HG03060 (cell line): ENCODE measurements around the gene PLEKHA7.
"Not testable (repeated sequence)": the region's sequence is repeated elsewhere in the genome, so short reads cannot be mapped to it uniquely, and the experiment has no call there.

Experiments used
- ATAC-seq: cut with Tn5 transposase; IDR thresholded peaks from one replicate; pipeline ENCODE4 v1.9.1; 2021; ENCODE audit warnings: low read depth, moderate number of reproducible peaks; ENCODE audit not compliant: unreplicated experiment

The PLEKHA7 gene

DNA sequence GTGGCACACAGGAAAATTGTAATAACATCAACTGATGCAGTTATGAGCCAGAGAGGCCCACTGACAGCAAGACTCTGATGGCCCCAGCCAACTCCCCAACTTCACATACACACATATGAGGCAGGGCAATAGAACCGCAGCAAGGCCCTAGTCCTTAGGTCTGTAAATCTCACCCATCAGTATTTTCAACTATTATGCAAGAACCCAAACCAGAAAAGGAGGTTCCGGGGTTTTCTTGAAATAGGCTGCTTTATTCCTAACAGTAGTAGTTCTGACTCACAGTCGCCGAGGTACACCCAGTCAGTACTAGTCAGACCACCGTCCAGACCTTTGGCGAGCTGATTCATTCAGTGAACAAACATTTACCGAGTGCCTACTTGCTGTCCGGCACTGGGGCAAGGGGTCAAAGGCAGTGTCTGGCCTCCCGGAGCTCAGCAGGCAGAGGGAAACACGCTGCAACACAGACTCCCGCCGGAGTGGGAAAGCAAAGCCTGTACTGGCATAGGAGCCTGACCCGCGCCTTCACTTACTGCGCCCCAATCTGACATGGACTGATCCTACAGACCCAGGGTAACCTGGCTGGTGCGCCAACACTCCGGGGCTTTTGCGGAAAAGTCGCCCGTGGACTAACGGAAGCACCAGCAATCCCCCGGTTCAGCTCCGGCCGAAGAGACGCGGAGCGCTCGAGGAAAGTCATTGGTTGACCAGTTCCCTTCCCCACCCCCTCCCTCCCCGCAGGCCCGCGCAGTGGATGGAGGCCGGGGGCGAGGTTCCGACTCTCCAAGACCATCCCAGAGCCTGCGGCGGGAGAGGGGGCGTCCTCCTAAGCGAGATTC, 1.3 kb downstream of the PLEKHA7 start:
- ATAC-seq, result no peak

DNA sequence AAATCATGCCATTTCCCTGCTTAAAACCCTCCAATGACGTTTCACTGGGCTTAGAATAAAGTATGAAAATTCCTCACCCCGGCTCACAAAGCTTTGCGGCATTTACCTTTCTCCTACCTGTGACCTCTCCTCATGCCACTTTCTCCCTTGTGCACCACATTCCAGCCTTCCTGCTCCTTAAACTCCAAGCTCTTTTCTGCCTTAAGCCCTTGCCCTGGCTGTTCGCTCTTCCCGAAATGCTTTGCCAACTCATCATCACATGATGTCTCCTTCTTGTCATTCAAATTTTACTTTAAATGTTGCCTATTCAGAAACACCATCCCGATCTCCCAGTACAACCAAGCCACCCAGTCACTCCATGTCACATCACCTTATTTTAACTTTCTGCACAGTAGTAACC, 2.0 kb downstream of the PLEKHA7 start:
- ATAC-seq, result no peak

DNA sequence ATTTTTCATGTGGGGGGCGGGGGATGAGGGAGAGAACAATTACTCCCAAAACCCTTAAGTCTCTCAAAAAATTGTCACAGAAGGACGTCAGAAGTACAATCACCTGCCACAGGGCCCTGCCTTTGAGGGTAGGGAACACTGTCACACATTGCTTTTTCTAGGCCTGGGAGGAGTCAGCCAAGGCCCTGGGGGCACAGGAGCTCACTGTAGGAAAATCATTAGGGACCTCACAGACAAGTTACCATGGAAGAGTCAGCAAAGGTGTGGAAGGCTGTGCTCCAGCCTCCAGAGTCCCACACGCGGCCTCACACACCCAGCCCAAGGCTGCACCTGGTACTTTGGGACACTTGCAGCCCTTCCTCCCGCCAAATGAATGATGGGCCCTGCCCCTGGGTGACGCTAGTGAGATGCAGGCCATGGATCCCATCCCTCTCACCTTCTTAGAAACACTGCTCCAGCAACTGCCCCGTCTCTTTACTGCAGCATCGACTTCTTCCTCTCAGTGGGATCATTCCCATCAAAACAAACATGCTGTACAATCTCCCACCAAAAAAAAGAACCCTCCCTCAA, 3.3 kb downstream of the PLEKHA7 start:
- no peak for ATAC-seq

DNA sequence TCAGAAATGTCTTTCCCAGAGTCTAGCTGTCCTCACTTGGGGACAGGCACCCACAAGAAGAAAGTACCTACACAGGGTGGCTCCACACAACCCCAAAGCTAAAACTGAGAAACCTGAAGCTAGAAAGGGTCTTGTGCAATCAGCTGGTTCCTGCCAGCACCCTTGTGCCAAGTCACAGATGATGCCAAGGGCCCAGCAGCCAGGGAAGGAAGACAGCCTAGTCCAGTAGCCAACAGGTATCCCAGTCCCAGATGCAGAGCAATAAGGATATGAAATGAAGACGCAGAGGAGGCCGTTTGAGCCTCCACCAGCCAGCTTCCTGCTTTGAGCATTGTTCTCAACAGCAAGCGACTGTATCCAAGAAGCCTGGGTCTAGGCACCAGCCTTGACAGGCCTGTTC, 6.1 kb downstream of the PLEKHA7 start:
- ATAC-seq, result no peak

DNA sequence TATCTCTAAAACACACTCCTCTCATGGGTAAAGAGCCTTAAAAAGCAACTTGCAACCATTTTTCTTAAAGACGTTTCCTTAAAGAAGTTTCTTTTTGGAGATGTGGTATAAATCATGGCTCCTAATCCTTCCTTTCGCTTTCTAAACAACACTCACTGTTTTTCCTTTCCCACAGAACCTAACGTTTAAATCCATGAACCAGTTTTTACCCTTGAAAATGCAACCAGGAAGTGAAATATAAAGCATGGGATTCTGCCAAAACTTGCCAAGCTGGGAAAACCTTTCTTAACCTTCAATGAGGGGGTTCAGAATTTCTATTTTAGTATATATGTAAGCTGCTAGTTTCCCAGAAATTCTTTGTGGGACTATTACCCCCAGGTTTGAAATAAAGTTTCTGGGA, 8.6 kb downstream of the PLEKHA7 start:
- ATAC-seq, result no peak

DNA sequence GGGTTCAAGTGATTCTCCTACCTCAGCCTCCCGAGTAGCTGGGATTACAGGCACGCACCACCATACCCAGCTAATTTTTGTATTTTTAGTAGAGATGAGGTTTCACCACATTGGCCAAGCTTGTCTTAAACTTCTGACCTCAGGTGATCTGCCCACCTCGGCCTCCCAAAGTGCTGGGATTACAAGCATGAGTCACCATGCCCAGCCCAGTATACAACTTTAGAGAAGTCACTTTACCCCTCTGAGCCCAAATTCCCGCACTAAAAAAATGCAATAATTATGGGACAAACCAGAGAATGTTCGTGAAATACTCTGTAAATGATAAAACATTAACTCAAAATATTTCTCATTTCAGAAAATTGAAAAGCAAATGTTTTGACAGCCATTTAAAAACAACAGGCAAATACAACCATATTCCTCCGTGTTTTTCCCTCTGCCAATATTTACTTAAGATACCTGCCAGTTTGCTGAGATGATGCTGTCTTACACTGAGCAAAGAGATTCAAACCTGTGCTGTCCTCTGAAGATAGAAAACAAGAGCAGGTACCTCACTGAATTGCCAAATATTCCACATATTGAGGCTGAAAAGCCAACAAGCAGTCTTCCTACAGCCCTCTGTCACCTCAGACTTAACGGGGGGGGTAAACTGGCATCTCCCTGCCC, 9.6 kb downstream of the PLEKHA7 start:
- ATAC-seq, result no peak

DNA sequence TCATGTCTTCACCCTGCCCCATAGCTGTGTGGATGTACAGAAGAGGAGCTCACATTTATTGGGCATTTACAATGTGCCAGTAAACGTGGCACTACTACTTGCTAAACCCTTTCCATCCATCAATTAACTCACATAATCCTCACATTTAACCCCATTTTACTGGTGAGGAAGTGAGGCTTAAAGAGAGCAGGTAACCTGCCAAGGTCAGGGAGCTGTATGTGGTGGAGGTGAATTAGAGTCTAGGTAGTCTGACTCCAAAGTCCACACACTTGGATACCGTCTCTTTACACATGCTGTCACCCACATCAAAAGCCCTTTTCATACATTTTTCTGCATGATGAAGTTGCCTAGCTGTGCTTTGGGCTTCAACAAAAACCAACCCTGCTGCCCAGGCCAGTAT, 10.8 kb downstream of the PLEKHA7 start:
- ATAC-seq, result no peak

DNA sequence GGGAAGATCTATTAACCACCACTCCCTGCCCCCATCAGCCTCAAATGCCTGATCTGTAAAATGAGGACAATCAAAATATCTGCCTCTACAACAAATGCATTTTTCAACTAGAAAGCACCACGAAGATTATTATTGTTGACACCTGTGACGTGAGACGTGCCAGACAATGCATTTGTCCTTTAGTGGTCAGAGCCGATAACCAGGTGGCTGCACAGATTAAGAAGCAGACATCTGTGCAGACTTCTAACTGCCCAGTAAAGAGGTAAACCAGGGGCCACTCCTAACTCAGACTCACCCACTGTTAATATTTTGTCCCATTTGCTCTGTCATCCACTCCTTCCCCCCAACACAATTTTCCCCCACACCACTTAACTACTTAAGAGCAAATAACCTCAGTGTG, 11.7 kb downstream of the PLEKHA7 start:
- ATAC-seq, result no peak

DNA sequence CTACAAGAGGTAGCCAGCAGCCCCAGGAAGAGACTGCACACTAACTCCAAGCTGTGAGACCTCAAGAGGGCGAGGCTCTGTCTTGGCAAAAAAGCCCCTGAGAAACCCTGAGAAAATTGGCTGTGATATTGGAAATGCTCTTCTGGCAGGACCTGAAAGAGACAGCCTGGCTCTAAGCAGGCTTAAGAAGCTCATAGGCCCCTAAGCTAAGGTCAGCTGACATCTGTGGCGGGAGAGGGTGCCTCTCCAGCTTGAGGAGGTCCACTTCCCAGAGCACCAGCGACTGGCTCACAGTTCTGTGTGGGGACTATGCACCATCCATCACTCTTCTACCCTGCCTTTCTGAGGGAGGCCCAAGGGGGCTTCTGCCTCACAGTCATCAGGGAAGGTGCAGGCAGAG, 12.4 kb downstream of the PLEKHA7 start:
- ATAC-seq, result no peak

DNA sequence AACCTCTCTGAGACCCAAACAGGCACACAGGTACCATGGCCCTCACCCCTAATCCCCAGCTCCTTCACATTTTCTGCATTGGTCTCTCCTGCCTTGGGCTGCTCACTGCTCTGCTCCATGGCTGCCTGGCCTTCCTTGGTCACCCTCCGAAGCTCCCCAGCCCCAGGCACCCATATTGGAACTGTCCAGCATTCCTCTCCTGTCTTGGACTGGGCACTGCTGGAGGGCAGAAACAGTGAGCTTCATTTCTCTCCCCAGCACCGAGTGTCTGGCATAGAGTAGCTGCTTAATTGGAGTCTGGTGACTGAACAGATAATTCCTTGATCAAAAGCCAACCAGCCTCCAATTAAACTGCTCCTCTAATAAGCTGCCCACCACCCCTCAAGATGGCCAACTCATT, 13.2 kb downstream of the PLEKHA7 start:
- ATAC-seq, result no peak

DNA sequence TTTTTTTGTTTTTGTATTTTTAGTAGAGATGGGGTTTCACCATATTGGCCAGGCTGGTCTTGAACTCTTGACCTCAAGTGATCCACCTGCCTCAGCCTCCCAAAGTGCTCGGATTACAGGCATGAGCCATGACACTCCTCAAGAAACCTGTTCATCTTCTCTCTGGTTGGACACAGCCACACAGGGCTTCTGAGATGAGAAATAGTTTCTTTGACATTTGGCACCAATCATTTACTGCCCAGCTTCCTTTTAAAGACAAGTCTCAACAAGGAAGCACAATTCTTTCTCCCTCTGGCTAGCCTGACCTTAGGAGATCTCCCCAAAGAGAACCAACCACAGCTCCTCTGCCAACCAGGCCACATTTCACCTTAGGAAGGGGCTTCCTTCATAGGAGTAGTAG, 14.0 kb downstream of the PLEKHA7 start:
- ATAC-seq, result not testable (repeated sequence)

DNA sequence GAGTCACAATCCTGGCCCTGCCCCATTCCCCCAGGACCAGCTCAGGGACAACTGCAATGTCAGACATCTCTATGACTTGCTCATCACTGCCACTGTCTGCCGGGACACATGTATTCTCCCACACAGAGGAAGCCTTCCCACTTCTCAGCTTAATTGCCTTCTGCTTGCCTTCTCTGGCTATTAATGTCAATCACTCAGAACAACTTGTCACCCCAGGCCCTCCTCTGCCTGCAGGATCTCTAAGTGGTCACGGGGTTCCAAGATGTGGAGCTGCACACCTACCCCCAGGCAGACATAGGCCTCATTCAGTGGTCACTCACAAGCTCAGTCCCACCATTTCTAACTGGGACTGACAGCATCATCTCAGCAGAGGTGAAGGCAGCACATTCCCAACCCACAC, 15.1 kb downstream of the PLEKHA7 start:
- no peak for ATAC-seq

DNA sequence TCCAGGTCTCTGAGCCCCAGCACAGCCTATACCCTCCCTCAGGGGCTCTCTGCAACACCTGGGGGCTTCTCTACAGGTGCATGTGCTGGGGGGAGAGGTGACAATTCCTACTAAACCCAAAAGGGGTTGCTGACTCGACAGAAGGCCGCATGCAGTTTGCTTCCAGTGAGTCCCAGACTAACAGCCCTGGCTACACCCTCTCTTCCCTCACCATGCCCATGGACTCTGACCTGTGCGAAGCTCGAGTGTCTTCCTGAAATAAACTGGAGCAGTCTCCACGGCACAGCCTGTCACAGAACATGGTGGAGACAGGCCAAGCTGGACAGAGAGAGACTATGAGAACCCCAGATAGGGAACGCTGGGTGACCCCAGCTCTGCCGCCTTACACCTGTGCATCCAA, 16.6 kb downstream of the PLEKHA7 start:
- ATAC-seq, result no peak

DNA sequence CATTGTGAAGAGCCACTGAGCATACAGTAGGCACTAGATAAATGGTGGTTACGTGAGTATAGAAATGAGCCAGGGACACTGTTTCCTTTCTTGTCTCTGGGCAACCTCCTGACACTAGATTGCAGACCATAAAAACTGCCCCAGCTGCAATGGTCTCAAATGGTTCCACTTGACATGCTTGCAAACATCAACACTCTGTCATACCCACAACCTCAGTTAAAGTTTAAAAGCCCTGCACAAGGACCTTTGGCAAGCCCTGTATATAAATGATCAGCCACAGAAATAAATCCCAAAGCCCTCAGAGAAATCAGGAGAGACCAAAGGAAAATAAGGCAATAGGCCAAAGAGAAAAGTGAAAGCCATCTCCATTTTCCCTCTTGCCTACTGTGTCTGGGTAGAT, 20.7 kb downstream of the PLEKHA7 start:
- no peak for ATAC-seq

DNA sequence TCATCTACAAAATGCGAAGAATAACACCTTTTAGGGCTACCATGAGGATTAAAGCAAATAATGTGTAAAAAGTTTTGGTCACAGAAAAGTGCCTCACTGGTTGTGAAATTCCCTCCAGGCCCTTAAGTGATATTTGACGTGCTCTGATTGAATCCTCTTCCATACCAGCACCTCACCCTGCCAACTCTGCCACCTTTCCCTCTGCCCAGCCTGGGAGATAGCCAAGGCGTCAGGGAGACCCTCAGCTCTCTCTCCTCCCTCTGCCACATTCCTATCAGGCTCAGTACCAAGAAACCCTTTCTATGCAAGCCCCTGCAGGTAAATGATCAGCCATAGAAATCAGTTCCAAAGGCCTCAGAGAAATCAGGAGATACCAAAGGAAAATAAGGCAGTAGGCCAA, 21.4 kb downstream of the PLEKHA7 start:
- no peak for ATAC-seq

DNA sequence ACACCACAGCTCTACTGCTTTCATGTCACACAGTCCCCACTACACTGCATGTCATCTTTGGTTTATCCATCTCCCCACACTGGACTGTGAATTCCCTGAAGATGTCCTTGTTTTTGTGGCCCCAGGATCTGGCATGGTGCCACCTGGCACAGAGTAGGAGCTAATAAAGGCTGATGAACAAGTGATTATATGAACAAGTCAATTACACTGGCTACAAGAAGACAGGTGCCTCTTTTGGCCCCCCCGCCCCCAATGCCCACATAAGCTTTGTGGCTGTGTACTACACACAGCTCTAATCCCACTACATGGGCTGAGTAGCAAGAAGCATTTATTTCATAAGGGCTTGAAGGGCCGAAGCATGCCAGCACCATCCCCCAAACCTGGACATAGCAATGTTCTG, 24.7 kb downstream of the PLEKHA7 start:
- ATAC-seq, result no peak

DNA sequence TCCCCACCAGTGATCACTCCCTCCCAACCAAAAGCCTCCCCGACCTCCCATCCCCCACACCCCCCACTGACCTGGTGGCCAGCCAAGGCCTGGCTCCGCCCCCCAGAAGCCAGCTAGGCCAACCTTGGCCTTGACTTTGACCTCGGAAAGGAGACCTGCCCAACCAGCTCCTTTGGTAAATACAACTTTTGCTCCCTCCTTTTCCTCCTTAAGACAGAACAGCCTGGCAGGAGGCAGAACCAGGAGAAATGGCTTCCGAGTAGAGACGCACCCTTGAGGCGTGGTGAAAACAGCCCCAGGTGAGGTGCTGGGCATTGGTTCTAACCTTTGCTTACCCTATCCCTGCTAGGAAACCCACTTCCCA, 27.0 kb downstream of the PLEKHA7 start:
- ATAC-seq, result no peak

DNA sequence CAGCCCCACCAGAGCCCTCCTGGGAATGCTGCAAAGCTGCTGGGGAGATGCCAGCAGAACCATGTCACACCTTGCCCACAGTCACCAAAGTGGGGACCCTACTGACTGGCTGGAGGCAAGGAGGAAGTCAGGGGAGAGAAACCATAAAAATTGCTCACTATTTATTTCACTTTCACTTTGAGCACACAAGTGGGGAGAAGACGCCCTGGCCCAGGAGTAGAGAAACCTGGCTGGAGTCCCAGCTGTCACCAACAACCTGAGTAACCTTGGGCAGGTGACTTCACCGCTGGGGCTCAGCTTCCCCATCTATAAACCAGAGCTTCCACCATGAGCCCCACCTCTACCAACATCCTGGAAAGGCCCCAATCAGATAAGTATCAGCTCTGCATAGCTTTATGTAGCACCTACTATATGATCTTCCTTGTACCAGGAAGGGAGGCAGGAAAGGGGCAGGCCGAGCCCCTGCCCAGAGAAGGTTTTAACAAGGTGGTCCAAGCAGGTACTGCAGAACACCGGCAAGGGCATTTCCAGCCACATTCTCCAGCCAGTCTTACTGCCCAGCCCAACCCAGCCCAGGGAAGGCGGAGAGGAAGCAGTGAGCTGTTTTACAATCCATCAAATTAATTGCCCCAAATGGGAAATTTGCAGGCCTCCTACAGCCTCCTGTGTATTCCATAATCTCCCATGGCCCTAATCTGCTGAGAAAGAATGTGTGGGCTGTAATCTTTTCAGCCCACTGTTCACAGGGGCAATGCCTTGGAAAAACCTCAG, 27.6 kb downstream of the PLEKHA7 start:
- ATAC-seq, result peak; percentile 95

DNA sequence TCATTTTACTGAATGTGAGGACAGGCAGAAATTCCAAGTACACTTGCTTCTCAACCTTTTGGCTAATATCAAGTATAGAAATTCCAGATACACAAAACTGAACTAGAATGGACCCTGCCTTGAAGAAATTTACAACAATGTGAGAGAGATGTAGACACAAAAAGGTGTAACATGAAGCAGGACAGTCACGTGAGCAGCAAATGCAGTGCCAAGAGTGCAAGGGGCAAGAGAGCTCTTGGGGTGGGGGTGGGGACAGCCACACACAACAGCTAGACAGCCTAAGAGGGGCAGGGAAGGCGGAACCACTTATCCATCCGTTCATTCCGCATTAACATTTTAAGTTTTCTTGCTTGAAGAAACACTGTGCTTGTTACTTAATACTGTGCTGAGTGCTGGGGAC, 28.9 kb downstream of the PLEKHA7 start:
- ATAC-seq, result no peak

DNA sequence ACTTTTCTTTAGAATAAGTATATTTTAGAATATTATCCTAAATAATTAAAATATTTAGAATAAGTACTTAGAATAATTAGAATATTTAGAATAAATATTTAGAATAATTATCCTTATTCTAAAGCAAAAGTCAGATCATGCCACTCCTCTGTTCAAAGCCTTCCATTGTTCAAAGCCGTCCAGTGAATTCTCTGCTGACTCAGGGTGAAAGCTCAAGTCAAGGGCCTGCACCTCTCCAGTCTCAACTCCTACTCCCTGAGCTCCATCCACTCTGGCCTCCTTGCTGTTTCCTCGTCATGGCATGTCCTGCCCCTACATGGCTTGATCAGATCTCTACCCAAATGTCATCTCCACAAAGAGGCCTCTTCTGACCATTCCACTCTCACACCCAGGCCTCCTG, 30.0 kb downstream of the PLEKHA7 start:
- no peak for ATAC-seq

DNA sequence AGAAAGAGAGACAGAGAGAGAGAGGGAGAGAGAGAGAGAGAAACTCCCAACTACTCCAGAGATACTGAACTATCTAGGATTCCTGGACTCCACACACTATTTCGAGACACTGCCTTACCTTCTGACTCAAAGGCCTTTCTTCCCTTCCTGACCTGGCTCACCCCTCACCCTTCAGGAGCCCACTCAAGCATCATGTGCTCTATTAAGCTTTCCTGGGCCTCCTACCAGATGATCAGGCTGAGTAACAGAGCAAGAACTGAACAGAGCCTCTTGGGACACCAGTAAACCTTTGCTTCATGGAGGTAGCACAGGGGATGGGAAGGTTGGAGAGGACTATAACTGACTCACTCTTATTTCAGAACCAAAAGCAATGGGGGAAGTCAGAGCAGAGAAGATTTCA, 31.4 kb downstream of the PLEKHA7 start:
- ATAC-seq, result no peak
